RWPE1 (cell line): Measurements from ENCODE around the gene IDE.

Source experiments
- CTCF ChIA-PET: fragments of 350-600 bp; sonication (Branson Sonifier 250); formaldehyde crosslinking; extraction: SDS; loops from one replicate; lab custom pipeline; 2021; lab: Yijun Ruan, JAX
- POLR2A ChIA-PET: fragments of 400-600 bp; formaldehyde crosslinking; extraction: SDS; loops from one replicate; lab custom pipeline; 2020; ENCODE audit warnings: antibody characterized with exemption; ENCODE audit not compliant: low non-redundant PET; lab: Yijun Ruan, JAX
- DNase-seq: peaks from one replicate; pipeline ENCODE4 v3.0.0; 2012; ENCODE audit warnings: low spot score
- H3K27ac ChIP-seq: fragments of 450-650 bp; 2 replicates; pipeline ENCODE4 v1.5.1; 2017
- CTCF ChIP-seq: fragments of 450-650 bp; conservative IDR thresholded peaks from 2 replicates; pipeline ENCODE4 v1.5.1; 2017; ENCODE audit warnings: low read depth, mild to moderate bottlenecking

The IDE gene

GRCh38 chr10:92418221-92418620 lies 155.7 kb downstream of the IDE start:
- no peak for TF ChIP-seq CTCF
- ChIA-PET CTCF (interaction anchor here (0.7 kb wide), 1 partner anchor 293 kb away, joined by 3 read pairs; no protein-coding TSS in a partner anchor), POLR2A (no interaction called here)
- H3K27ac ChIP-seq: no peak overlapping the region
- no peak for DNase-seq

DNA sequence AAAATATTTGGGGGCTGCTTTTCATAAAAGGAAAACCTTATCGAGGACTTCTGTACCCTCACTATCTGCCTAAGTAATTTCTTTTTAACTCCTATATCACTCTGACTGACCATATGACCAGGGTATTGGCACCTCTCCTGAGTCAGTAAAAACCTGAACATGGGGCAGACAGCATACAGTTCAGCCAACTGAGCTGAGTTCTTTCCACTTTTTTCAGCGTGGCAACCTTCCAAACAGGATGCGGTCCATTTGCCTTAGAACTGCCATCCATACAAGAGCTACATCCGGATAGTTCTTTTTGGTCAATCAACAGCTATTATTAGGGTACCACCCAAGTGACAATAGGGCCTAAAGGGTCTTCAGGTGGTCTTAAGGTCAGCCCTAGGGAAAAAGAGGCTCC lies 160.4 kb downstream of the IDE start:
- DNase-seq: no peak
- POLR2A ChIA-PET: no interaction called here
- no peak for TF ChIP-seq CTCF
- H3K27ac ChIP-seq: no peak overlapping the region
- CTCF ChIA-PET: interaction anchor here (0.5 to 0.8 kb wide), 4 partner anchors 12 to 321 kb away, joined by 3 to 4 read pairs (median 3); no protein-coding TSS in a partner anchor

- H3K27ac ChIP-seq: no peak overlapping the region
- TF ChIP-seq CTCF: no peak
- CTCF ChIA-PET: interaction anchor here (0.6 to 0.8 kb wide), 3 partner anchors 12 to 191 kb away, joined by 3 to 4 read pairs (median 3); no protein-coding TSS in a partner anchor
- POLR2A ChIA-PET: no interaction called here
- DNase-seq: no peak
These were observed 160.9 kb downstream of the IDE start for GRCh38 chr10:92413011-92413410.

DNA sequence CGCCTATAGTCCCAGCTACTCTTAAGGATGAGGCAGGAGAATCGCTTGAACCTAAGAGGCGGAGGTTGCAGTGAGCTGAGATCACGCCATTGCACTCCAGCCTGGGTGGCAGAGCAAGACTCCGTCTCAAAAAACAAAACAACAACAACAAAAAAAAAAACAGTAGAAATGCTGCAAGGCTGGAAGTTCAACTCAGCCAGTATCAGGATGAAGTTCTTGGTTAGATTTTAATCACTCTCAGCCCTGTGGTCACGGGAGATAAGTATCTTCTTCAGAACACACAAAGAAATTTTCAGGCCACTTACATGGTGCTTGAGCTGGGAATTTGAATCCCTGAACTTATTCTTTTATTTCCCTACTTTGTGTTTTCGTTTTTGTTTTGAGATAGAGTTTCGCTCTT lies 162.5 kb downstream of the IDE start:
- CTCF ChIA-PET: interaction anchor here (1.0 kb wide), 1 partner anchor 9 kb away, joined by 3 read pairs; no protein-coding TSS in a partner anchor
- no peak for TF ChIP-seq CTCF
- POLR2A ChIA-PET: no interaction called here
- no peak for DNase-seq
- no peak overlapping the region for H3K27ac ChIP-seq

GRCh38 chr10:92410501-92410900 lies 163.4 kb downstream of the IDE start:
- no peak for TF ChIP-seq CTCF

DNA sequence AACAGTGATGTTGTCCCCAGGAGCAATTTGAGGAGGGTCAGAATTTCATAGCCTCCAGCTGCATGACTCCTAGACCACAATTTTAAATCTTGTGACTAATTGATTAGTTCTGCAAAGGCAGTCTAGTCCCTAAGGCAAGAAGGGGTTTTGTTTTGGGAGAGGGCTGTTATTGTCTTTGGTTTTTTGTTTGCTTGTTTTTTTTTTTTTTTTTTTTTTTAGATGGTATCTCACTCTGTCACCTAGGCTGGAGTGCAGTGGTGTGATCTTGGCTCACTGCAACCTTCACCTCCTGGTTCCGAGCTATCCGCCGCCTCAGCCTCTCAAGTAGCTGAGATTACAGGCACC lies 165.9 kb downstream of the IDE start:
- CTCF ChIA-PET: no interaction called here
- POLR2A ChIA-PET: no interaction called here

More at GRCh38 chr10:92410501-92410900, 163.4 kb downstream of the IDE start:
- ChIA-PET POLR2A (interaction anchor here (0.5 kb wide), 1 partner anchor 25 kb away, joined by 9 read pairs; no protein-coding TSS in a partner anchor), CTCF (interaction anchor here (0.6 to 1.0 kb wide), 2 partner anchors 10 to 83 kb away, joined by 3 to 5 read pairs; no protein-coding TSS in a partner anchor)
- no peak for DNase-seq
- no peak overlapping the region for H3K27ac ChIP-seq

More for the DNA sequence above, 165.9 kb downstream of the IDE start:
- H3K27ac ChIP-seq: no peak overlapping the region
- no peak for TF ChIP-seq CTCF
- DNase-seq: no peak
